Tibial artery (tissue), 4 donors: ENCODE measurements around the gene FAM83D.

ENCODE experiments used
- DNase-seq, 2 donors: peaks; one replicate each; pipeline ENCODE4 v3.0.0-alpha.2; 2019
- H3K27ac ChIP-seq, 2 donors: fragments of 200-600 bp; sonication (generic) in 1 of 2; 1 replicate in 1 of 2; 2 replicates in 1 of 2; pipeline ENCODE4 v1.5.1; 2018 to 2019; ENCODE audit warnings: mild to moderate bottlenecking in 1 of 2
- H3K27me3 ChIP-seq, 2 donors: fragments of 200-600 bp; sonication (generic) in 1 of 2; one replicate each; pipeline versions ENCODE4 v1.5.1 to v1.6.0; 2016 to 2019
- H3K36me3 ChIP-seq, 3 donors: fragments of 200-600 bp; sonication (generic) in 2 of 3; one replicate each; pipeline ENCODE4 v1.5.1; 2016 to 2019; ENCODE audit warnings: mild to moderate bottlenecking in 2 of 3
- H3K4me1 ChIP-seq, 4 donors: fragments of 200-600 bp; sonication (generic) in 2 of 4; 1 replicate in 3 of 4; 2 replicates in 1 of 4; pipeline ENCODE4 v1.5.1; 2016 to 2019
- H3K4me3 ChIP-seq, 2 donors: fragments of 200-600 bp; sonication (generic) in 1 of 2; 1 replicate in 1 of 2; 2 replicates in 1 of 2; pipeline ENCODE4 v1.5.1; 2018 to 2019; ENCODE audit warnings: mild to moderate bottlenecking in 2 of 2
- H3K9me3 ChIP-seq, 3 donors: fragments of 200-600 bp; sonication (generic) in 1 of 3; one replicate each; pipeline ENCODE4 v1.5.1; 2016 to 2019
- CTCF ChIP-seq, 2 experiments: fragments of 200-600 bp in 1 of 2; fragments of 450-650 bp in 1 of 2; IDR thresholded peaks; one replicate each; pipeline ENCODE4 v1.5.1; 2017 to 2019; ENCODE audit warnings: antibody characterized with exemption in 2 of 2, mild to moderate bottlenecking in 1 of 2, moderate library complexity in 1 of 2
- intact Hi-C: fragments of 100-400 bp; cut with DNase I; formaldehyde crosslinking; loops from one replicate; pipeline ENCODE4 v1.15.0; 2023; ENCODE audit warnings: low total_unique reads

FAM83D gene

GRCh38 chr20:38896009-38896594, 30.1 kb upstream of the FAM83D start:
- Histone ChIP-seq H3K27me3 (peaks cover 0 to 29% of the 10 kb centered on the region in 2 donors), H3K4me1 (peaks cover 0 to 9% (median 3%) of the 10 kb centered on the region in 4 donors), H3K4me3 (no peak overlapping the region), H3K9me3 (no peaks in the 10 kb centered on the region), H3K36me3 (no peaks in the 10 kb centered on the region), H3K27ac (no peak overlapping the region)
- DNase-seq, result no peak
- intact Hi-C loops, result no loop called here
- TF ChIP-seq CTCF (IDR thresholded peaks at IDR 0.05), result no peak

DNA sequence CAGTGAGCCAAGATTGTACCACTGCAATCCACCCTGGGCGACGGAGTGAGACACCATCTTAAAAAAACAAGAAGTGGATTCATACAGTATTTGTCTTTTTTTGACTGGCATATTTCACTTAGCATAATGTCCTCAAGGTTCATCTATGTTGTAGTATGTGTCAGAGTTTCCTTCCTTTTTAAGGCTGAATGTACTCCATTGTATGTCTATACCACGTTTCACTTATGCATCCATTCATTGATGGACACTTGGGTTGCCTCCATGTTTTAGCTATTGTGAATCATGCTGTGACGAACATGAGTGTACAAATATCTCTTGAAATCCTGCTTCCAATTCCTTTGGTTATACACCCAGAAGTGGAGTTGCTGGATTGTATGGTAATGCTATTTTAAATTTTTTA, 28.9 kb upstream of the FAM83D start:
- peaks cover 0 to 28% of the 10 kb centered on the region in 2 donors for H3K27me3 ChIP-seq
- intact Hi-C loops, result no loop called here
- no peaks in the 10 kb centered on the region for H3K9me3 ChIP-seq
- TF ChIP-seq CTCF (IDR thresholded peaks at IDR 0.05), result no peak
- H3K36me3 ChIP-seq, result no peaks in the 10 kb centered on the region
- peaks cover 0 to 9% (median 3%) of the 10 kb centered on the region in 4 donors for H3K4me1 ChIP-seq
- H3K4me3 ChIP-seq, result no peak overlapping the region
- H3K27ac ChIP-seq, result no peak overlapping the region
- DNase-seq, result no peak

DNA sequence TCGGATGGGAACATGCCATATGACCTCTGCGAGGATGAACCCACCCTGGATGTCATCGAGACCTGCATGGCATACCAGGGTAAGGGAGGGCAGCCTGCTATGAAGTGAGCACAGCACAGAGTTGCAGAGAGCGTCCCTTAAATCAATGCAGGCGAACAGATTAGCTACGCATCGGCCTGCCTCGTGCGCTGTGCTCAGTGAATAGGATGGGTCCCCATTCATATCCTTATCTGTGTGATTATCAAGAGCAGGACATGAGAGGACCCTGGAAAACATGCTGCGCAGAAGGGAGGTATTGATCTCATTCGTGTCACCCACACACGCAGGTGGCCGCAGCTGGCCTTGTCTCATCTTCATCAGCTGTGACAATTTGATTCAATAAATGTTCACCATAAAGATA, 25.6 kb upstream of the FAM83D start:
- peaks cover 0 to 17% of the 10 kb centered on the region in 2 donors for H3K27me3 ChIP-seq
- no peak for DNase-seq
- H3K4me3 ChIP-seq, result no peak overlapping the region
- no peak overlapping the region for H3K27ac ChIP-seq
- peaks cover 0 to 9% (median 8%) of the 10 kb centered on the region in 3 donors for H3K9me3 ChIP-seq
- no peak for TF ChIP-seq CTCF (IDR thresholded peaks at IDR 0.05)
- intact Hi-C loops, result no loop called here
- H3K4me1 ChIP-seq, result no peaks in the 10 kb centered on the region
- peaks cover 0 to 4% (median 0%) of the 10 kb centered on the region in 3 donors for H3K36me3 ChIP-seq

- peaks cover 0 to 17% of the 10 kb centered on the region in 2 donors for H3K27me3 ChIP-seq
- no peak for TF ChIP-seq CTCF (IDR thresholded peaks at IDR 0.05)
- intact Hi-C loops, result no loop called here
- no peak for DNase-seq
- peaks cover 0 to 9% (median 9%) of the 10 kb centered on the region in 3 donors for H3K9me3 ChIP-seq
- H3K4me1 ChIP-seq, result no peaks in the 10 kb centered on the region
- peaks cover 0 to 4% (median 0%) of the 10 kb centered on the region in 3 donors for H3K36me3 ChIP-seq
- no peak overlapping the region for H3K27ac ChIP-seq
- no peak overlapping the region for H3K4me3 ChIP-seq
Observed at GRCh38 chr20:38902601-38903000, 23.6 kb upstream of the FAM83D start.

DNA sequence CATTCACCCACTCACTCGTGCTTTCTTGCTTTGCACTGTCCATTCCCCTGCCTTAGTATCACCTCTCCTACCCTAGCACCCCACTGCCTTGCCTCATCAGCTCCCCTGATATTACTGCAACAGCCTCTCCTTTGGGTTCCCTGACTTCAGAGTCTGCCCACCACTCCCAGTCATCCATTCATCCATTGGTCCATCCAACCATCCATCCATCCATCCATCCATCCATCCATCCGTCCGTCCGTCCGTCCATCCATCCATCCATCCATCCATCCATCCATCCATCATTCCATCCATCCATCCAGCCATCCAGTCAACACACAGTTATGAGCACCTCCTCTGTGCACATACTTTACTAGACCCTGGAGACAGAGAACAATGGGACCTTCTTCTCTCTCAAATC, 22.9 kb upstream of the FAM83D start:
- no peak overlapping the region for H3K4me3 ChIP-seq
- no peak for DNase-seq
- peaks cover 0 to 4% (median 0%) of the 10 kb centered on the region in 3 donors for H3K36me3 ChIP-seq
- no peaks in the 10 kb centered on the region for H3K4me1 ChIP-seq
- no peak for TF ChIP-seq CTCF (IDR thresholded peaks at IDR 0.05)
- intact Hi-C loops, result no loop called here
- H3K27ac ChIP-seq, result no peak overlapping the region
- H3K27me3 ChIP-seq, result peaks cover 0 to 17% of the 10 kb centered on the region in 2 donors
- H3K9me3 ChIP-seq, result peaks cover 0 to 9% (median 9%) of the 10 kb centered on the region in 3 donors
